Sciatic nerve (tissue), 2 donors: ENCODE measurements around the gene TBC1D30. TPM values are rescaled to one million over a fixed set of nuclear protein-coding genes. Genes with fewer than 3 reads are reported as not detected.
A peak's percentile ranks its signal among the peaks of the same experiment; 100 is the strongest.
"Not testable (repeated sequence)": the region's sequence is repeated elsewhere in the genome, so short reads cannot be mapped to it uniquely, and the experiment has no call there.

Experiments used
- ATAC-seq: fragments of 200-7000 bp; cut with Tn5 transposase; one replicate; pipeline ENCODE4 v1.9.1; 2020; ENCODE audit warnings: mild to moderate bottlenecking, moderate library complexity
- DNase-seq: peaks from one replicate; pipeline ENCODE4 v3.0.0-alpha.2; 2020; ENCODE audit warnings: low spot score
- intact Hi-C: fragments of 100-400 bp; cut with DNase I; formaldehyde crosslinking; loops from one replicate; pipeline ENCODE4 v1.14.2; 2022
- total RNA-seq: library from RNA; stranded (reverse); fragmentation: NEBNext Ultra II Directional; extraction: Animal tissue kit (Norgen Biotek cat#: 25700); gene quantifications from one replicate; pipeline ENCODE4 v1.2.1, GENCODE V29; 2021
- donor health status: DM: no; HTN: no; CAD: no.
- donor health status: DM: no; HTN: no; CAD: no.

The TBC1D30 gene
- total RNA-seq, 1 donor from 2014 or later: 6.2 TPM

DNA sequence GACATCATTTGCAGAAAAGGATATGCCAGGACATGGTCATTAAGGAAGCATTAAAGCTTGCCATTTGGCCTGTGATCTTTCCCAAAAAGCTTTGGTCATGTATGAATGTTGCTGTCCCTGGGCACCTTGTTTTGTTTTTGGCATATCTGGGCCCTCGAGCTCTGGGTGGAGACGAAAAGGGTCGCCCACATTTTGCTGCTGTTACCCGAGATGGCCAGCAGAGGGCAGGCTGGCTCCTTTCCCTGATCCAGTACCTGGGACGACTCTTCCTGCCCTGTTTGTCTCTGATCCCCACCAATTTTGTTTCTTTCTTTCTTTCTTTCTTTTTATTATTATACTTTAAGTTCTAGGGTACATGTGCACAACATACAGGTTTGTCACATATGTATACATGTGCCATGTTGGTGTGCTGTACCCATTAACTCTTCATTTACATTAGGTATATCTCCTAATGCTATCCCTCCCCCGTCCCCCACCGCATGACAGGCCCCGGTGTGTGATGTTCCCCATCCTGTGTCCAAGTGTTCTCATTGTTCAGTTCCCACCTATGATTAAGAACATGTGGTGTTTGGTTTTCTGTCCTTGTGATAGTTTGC, 22.2 kb upstream of the TBC1D30 start:
- ATAC-seq: peak; percentile 52
- intact Hi-C loops: not testable (repeated sequence)
- peak; percentile 69 for DNase-seq

DNA sequence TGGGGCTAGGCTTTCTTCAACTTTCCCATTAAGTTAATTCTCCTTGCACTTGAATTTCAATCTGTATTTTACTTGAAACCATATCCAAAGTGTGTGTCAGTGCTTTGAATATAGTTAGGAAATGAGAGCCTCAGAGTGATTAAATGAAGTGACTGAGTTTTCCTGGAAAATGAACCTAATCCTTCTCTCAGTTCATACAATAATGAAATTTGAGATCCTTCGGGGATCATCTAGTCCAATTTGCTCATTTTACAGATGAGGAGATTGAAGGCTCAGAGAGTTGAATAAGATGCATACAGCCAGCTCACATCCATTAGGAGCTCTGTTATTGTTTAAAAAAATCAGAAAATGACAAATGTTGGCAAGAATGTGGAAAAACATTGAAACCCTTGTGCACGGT, 18.3 kb upstream of the TBC1D30 start:
- DNase-seq (no peak), ATAC-seq (no peak)
- intact Hi-C loops: no loop called here

DNA sequence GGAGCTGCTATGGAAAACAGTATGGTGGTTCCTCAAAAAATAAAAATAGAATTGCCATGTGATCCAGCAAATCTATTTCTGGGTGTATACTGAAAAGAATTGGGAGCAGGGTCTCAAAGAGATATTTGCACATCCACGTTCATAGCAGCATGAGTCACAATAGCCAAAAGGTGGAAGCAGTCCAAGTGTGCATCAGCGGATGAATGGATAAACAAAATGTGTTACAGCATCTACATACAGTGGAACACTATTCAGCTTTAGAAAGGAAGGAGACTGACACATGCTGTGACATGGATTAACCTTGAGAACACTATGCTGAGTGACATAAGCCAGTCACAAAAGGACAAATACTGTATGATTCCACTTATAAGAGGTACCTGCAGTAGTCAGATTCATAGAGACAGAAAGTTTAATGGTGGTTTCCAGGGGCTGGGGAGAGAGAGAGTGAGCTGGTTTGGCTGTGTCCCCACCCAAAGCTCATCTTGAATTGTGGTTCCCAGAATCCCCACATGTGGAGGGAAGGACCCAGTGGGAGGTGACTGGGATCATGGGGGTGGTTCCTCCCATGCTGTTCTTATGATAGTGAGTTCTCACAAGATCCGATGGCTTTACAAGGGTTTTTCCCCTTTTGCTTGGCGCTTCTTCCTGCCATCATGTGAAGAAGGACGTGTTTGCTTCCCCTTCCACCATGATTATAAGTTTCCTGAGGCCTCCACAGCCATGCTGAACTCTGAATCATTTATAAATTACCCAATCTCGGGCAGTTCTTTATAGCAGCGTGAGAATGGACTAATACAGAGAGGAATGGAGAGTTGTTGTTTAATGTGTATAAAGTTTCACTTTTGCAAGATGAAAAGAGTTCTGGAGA, 17.6 kb upstream of the TBC1D30 start:
- intact Hi-C loops: no loop called here
- no peak for ATAC-seq
- DNase-seq: no peak

DNA sequence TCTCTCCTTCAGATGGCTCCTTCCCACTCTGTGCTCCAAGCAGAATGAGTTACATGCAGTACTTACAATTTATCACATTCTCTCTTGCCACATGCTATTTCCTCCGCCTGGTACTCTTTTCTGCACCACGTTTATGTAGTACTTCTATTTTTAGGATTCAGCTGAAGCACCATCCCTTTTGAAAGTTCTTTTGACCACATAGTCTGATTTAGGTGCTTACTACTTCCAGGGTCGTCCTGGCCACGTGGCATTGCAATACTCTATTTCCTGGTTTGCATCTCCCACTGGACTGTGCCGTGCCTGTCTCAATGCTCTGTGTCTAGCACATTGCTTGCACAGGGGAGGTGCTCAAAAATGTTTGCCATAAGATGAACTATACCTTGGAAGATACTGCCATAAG, 16.3 kb upstream of the TBC1D30 start:
- intact Hi-C loops: no loop called here
- no peak for ATAC-seq

DNA sequence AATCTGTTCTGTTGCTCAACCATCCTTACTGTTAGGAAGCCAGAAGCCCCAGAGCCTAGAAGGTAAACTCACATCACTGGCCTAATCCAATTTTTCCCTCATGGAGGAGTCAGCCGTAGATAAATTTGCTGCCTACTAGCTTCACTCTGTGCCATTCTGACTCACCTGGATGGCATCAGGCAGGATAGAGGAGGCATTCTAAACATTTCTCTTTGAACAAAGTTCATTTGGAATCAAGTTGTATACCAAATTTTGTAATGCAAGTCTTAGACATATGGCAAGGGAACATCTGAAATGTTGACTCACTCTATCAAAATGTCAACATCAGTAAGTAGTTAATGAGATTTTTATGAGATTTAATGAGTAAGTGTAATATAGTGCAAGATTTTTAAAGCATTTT, 13.6 kb upstream of the TBC1D30 start:
- no peak for DNase-seq
- intact Hi-C loops: no loop called here
- ATAC-seq: no peak

More for the DNA sequence above, 16.3 kb upstream of the TBC1D30 start:
- DNase-seq: no peak

DNA sequence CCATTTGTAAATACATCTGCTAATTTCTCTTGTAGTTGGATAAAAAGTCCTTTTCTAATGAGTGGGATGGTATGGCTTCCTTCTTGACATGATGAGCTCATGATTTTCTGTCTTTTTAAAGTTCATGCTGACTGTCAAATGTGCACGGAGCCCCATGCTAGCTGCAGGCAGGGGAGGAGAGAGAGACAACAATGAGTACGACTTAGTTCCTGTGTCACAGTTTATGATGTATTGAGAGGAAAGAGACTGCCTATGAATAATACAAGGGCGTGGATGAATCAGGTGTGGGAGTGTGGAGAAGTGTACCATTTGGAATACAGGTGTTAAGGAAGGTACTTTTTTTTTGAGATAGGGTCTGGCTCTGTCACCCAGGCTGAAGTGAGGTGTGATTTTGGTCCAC, 10.7 kb upstream of the TBC1D30 start:
- intact Hi-C loops: no loop called here
- no peak for ATAC-seq
- no peak for DNase-seq

DNA sequence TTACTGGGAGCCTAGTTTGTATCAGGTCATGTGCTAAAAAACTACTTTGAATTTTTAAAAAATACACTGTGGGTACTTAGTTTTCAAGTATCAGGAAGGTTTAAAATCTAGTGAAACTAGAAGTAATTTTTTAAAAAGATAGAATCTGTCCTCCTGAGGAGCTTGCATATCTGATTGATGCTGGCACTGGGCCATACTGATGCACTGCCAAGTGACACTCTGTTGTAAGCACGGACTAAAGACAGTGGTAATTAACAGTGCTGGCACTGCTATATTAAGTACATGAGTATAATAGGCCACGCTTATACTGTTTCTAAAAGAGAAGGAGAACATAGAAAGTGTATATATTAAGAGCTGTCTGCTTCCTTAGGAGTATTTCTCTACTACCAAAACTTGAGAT, 10.0 kb upstream of the TBC1D30 start:
- DNase-seq (no peak), ATAC-seq (no peak)
- intact Hi-C loops: no loop called here

DNA sequence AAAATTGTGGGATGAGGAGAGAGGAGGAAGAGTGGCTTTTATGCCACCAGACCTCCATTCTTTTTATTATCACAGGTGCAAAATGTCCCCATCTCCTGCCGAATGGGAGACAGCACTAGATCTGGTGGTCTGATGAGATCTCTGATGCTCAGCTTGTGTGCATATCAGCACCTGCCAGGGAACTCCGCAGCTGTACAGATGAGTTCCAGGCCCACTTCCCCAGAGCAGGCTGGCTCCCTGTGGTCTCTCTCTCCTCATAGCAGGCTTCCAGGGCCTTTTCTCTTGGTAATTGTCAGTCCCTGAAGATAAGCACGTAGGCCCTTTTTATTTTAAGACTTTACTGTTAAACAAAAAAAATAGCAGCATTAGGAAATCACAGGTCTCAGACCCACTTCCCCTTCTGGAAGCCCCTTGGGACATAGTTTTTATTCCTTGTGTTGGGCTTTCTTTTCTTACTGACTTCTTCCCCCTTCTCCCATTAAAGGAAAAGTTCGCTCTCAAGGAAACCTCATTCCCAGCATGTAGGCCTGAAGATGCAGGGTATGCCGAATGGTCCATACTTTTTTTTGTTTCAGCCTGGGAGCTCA, 4.5 kb upstream of the TBC1D30 start:
- DNase-seq (no peak), ATAC-seq (no peak)
- intact Hi-C loops: no loop called here

DNA sequence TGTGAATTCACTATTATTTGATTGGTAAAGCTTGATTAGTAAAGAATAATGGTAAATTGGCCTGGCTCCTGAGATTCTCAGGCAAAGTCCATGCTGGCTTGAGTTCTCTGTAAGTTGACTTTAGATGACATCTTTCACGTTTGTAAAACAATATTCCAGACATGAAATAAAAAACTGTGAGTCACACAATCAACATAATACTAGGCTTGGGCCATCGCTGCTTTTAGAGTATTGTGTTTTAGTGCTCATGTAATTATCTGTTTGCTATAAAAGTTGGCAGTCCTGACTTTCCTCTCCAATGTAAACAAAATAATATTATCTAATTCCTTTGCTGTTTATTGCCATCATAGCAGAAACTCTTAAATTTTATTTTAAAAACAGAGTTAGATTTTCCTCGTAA, 3.9 kb upstream of the TBC1D30 start:
- DNase-seq (no peak), ATAC-seq (no peak)
- intact Hi-C loops: no loop called here

DNA sequence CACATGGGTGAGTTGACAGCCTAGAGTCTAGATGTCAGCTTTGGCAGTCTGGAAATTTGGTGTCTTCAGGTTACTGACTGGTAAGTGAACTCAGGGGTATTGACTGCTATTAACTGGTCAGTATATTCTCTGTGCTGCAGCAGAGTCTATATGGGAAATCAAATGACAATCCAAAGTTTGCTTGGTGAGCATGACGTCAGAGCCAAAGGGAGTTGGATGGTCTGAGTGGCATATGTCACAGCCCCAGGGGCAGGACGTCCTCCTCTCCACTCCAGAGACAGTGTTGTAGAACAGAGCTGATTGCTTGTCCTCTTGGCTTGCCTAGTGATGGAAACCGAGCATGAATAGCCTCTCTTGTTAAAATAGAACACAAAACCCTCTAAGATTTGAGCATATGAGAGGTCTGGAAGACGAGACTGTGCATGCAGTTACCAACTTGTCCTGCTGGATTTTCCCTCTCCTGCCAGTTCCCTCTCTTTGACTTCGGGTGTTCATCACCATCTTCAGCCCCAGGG, 3.3 kb upstream of the TBC1D30 start:
- DNase-seq (no peak), ATAC-seq (no peak)
- intact Hi-C loops: no loop called here

DNA sequence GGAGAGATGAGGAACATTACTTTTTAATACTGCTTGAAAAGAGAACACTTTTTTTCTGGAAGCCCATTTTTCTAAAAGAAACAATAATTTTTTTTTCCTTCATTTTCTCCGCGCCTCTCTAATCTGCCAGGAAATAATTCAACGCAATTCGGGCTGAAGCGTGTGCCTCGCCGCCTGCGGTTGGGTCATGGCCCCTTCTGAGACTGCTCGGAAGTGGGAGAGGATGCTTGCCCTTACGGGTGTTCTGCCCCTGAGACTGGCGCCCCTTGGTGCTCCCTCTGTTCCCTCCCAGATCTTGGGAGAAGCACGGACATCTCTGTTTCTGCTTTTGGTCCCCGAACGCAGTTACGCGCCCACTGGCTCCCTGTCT, 332 bp upstream of the TBC1D30 start:
- DNase-seq: no peak
- ATAC-seq: peak; percentile 13
- intact Hi-C loops: no loop called here

DNA sequence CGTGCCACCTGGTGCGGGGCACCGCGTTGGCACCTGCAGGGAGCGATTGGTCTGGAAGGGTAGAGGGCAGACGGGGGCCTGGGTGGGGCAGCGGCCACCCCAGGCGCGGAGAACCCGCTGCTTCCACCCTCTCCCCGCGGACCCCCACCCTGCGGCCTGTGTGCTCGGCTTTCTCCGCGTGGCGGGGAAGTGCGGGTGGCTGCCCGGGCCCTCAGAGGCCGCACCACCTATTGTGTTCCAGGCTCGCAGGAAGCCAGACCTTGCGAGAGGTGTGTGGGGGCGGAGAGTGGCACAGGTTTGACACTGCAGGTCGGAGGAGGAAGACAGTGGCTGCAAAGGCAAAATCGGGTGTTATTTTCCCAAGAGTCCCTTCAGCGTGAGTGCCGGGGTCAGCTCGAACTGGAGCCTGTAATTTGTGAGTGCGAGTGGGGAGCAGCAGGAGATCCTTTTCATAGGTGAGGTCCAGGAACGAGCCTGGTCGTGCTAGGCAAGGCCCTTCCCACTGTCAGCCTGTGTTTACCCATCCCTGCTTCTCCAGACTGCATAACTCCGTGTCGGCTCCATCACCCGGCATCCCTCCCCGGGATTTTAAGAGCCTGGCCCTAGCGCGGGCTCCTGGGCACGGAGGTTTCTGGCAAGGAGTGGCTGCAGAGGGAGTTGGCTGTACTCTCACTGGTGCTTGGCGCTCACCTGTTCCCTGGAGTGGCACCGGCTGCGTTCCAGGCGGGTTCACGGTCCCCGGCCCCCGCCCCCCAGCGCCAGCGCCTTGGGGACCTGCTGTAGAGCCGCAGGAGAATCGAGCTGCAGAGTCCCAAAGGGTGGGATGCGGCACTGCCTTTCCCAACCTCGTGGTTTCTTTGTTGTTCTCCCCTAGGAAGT, 935 bp downstream of the TBC1D30 start:
- ATAC-seq (peak; percentile 24), DNase-seq (no peak)

DNA sequence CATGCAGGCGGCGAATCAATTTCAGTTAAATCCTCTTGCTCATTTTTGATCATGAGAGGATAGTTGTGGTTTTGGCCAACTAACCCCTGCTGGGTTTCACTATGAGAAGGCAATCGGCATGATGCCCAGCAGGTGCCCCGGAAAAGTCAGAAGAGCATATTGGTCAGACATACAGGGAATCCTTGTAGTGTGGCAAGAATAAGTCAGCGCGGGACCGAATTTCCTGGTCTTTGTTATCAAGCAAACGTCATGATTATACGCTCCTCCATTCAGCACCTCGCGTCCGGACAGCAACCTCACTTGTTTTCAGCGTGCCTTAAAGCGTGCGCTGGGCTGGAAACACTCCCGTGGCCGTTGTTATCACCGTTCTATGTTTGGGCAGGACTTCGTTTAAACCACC, 1.8 kb downstream of the TBC1D30 start:
- ATAC-seq (no peak), DNase-seq (peak; percentile 64)
- intact Hi-C loops: no loop called here

More for the DNA sequence above, 935 bp downstream of the TBC1D30 start:
- intact Hi-C loops: no loop called here

DNA sequence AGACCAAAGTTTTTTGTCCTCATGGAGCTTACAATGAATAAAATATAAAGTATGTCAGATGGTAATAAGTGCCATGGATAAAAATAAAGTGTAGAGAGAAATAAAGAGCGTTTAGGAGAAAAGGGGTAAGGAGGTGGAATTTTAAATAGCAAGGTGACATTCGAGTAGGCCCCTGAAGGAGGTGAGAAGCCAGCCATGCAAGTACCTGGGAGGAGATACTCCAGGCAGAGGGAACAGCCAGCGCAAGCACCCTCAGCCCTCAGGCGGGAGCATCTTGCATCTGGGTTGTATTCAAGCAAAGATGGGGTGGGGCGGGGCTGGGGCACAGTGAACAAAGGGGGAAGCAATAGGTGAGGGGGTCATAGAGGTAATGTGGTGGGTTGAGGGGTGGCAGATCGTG, 4.3 kb downstream of the TBC1D30 start:
- intact Hi-C loops: no loop called here
- no peak for ATAC-seq
- DNase-seq: no peak

DNA sequence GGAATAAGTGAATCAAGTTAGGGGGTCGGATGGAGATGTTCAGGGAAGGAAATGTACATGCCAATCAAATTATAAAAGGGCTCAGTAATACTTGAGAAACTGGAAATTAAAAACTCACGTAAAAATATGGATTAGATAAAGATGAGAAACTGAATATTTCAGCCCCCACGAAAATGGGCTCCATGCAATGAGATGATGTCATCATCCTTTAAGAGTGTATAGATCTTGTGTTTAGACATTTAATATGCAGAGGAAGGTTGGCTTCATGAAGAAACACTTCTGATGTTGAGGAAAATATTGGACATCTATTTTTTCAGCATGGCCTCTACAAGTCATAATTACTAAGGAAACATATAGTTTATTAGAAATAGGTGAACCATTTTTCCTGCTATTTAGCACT, 9.5 kb downstream of the TBC1D30 start:
- intact Hi-C loops: no loop called here
- DNase-seq (no peak), ATAC-seq (no peak)

DNA sequence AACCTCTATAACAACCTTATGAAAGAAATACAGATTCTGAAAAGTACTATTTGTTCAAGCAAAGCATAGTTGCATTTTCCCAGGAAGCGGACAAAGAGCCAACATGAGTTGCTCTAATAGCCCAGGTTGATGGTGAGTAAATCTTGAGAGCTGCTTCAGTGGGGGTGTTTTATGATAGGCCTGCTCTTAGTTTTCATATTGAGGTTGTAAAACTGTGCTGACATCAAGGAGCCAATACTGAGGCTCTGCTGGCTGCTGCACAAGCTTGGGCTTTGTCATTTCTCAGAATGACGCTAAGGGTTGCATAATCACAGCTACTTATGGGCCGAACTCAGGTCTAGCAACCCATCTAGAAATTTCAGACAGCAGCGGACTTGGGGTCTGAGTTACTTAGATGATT, 11.5 kb downstream of the TBC1D30 start:
- DNase-seq (no peak), ATAC-seq (no peak)
- intact Hi-C loops: no loop called here

DNA sequence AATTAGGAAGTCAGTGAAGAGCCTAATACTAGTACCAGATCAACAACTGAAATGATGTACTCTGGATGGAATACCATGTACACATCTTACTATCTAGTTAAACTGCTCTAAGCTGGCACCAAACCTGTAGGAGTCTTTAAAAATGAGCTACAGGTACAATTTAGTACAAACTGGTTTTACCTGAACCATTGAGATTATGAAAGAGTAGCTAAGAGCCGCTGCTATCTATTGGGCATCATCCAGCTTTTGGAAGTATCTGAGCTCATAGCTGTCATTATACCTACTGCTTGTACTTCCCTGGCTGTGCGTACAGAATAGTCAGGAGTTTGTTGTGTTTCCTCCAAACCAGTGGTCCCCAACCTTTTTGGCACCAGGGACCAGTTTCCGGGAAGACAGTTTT, 12.4 kb downstream of the TBC1D30 start:
- ATAC-seq: no peak
- intact Hi-C loops: no loop called here

DNA sequence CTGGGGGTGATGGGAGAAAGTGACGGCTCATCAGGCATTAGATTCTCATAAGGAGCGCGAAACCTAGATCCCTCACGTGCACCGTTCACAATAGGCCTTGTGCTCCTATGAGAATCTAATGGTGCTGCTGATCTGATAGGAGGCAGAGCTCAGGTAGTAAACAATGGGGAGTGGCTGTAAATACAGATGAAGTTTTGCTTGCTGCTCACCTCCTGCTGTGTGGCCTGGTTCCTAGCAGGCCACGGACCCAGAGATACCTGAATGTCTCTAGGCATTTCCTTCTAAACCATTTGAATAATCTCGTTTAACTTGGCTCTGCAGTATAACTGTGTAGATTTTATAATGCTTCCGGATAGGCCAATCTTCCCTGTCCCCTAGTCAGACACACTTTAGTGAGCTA, 13.0 kb downstream of the TBC1D30 start:
- intact Hi-C loops: no loop called here
- ATAC-seq (no peak), DNase-seq (no peak)

More for the DNA sequence above, 12.4 kb downstream of the TBC1D30 start:
- DNase-seq: no peak

DNA sequence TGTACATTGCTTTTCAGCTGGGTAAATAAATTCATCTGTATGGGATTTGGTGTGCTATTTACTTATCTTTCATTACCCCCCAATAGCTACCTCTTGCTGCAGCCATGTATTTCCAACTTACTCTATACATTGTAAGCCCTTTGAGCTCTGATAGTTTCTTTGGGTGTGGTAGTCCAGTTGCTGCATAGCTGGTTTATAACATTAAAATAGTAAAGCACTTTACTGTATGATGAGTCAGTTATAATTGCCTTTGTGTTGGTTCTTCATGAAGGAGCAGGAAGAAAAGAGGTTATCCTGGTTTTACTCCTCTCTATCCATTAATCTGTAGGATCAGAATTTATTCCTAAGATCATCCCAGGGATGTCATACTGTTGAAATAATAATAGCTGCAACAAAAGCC, 15.7 kb downstream of the TBC1D30 start:
- intact Hi-C loops: no loop called here
- ATAC-seq (no peak), DNase-seq (no peak)
